K562 (cell line): ENCODE measurements around the gene SNCB. TPM values are rescaled to one million over a fixed set of nuclear protein-coding genes. Genes with fewer than 3 reads are reported as not detected.
A peak's percentile ranks its signal among the peaks of the same experiment; 100 is the strongest.

Source experiments
- CBX2 ChIP-seq: fragments of 200-600 bp; sonication (generic); IDR thresholded peaks from one replicate; pipeline ENCODE4 v1.6.1; 2012; ENCODE audit warnings: mild to moderate bottlenecking, low read length, inconsistent platforms; ENCODE audit not compliant: insufficient read depth, poor library complexity, severe bottlenecking
- CC2D1A ChIP-seq: fragments of 450-650 bp; IDR thresholded peaks from 2 replicates; pipeline ENCODE4 v1.6.1; 2017; ENCODE audit warnings: mild to moderate bottlenecking
- CTBP1 ChIP-seq: fragments of 450-650 bp; IDR thresholded peaks from 2 replicates; pipeline ENCODE4 v1.6.1; 2016; ENCODE audit warnings: borderline replicate concordance
- MYC ChIP-seq, 2 experiments: fragments of 250-450 bp in 1 of 2; sonication (Bioruptor Pico) in 1 of 2; IDR thresholded peaks; 2 replicates each; pipeline versions ENCODE4 v1.5.1 to v1.6.1; 2012 to 2021; ENCODE audit warnings: low read depth in 2 of 2, borderline replicate concordance in 1 of 2, improper control_type of control experiment in 1 of 2, low read length in 1 of 2, mild to moderate bottlenecking in 1 of 2, moderate library complexity in 1 of 2
- PURB ChIP-seq: sonication (generic); formaldehyde crosslinking; IDR thresholded peaks from 2 replicates; pipeline ENCODE4 v1.9.0; 2021; ENCODE audit warnings: low read depth, mild to moderate bottlenecking, missing genetic modification reagents
- RBM25 ChIP-seq: fragments of 200-400 bp; formaldehyde crosslinking; IDR thresholded peaks from 2 replicates; pipeline ENCODE4 v1.6.1; 2018; ENCODE audit warnings: low read length, low read depth, moderate library complexity; ENCODE audit not compliant: severe bottlenecking
- RBM34 ChIP-seq: fragments of 200-400 bp; formaldehyde crosslinking; IDR thresholded peaks from 2 replicates; pipeline ENCODE4 v1.6.1; 2018; ENCODE audit warnings: low read length, borderline replicate concordance; ENCODE audit not compliant: insufficient read depth
- SMARCA4 ChIP-seq: fragments of 450-650 bp; IDR thresholded peaks from 2 replicates; pipeline ENCODE4 v1.6.1; 2016
- YY1 ChIP-seq, 3 experiments: IDR thresholded peaks; 2 replicates each; pipeline ENCODE4 v1.6.1; 2011; ENCODE audit warnings: low read length in 2 of 3, mild to moderate bottlenecking in 2 of 3, moderate library complexity in 2 of 3, borderline replicate concordance in 1 of 3, control low read depth in 1 of 3, low read depth in 1 of 3; ENCODE audit not compliant: insufficient read depth in 3 of 3, insufficient replicate concordance in 2 of 3, control insufficient read depth in 1 of 3, insufficient read length in 1 of 3; ENCODE audit errors: extremely low read depth in 1 of 3
- ZC3H4 ChIP-seq: sonication (generic); formaldehyde crosslinking; IDR thresholded peaks from 2 replicates; pipeline ENCODE4 v1.9.0; 2021; ENCODE audit warnings: missing genetic modification reagents, borderline replicate concordance
- ZFP30 ChIP-seq: fragments of 250-450 bp; sonication (Bioruptor Pico); IDR thresholded peaks from 2 replicates; pipeline ENCODE4 v1.8.0; 2022; ENCODE audit warnings: moderate library complexity, mild to moderate bottlenecking, inconsistent platforms, borderline replicate concordance
- ZNF239 ChIP-seq: fragments of 250-450 bp; sonication (Bioruptor Pico); IDR thresholded peaks from 2 replicates; pipeline ENCODE4 v1.4.0; 2020; ENCODE audit warnings: mild to moderate bottlenecking
- polyA plus RNA-seq, 8 experiments: library from polyadenylated mRNA; depleted of rRNA in 4 of 8; stranded (reverse) in 5 of 8; unstranded in 3 of 8; fragments of >200 nt; fragmentation: Nextera tagmentation in 2 of 8; fragmentation: Illumina TruSeq in 1 of 8; extraction: Ambion mirVana in 2 of 8; extraction: Trizol in 1 of 8; gene quantifications; 2 replicates each; pipeline versions ENCODE4 v1.2.1 to v1.2.3, GENCODE V29; 2011 to 2014; ENCODE audit warnings: inconsistent platforms in 1 of 8, missing spikeins in 1 of 8
- total RNA-seq, 7 experiments: library from RNA; depleted of rRNA in 6 of 7; stranded (reverse); fragments of >200 nt in 6 of 7; fragmentation: Illumina TruSeq in 2 of 7; extraction: Trizol in 2 of 7; gene quantifications; 2 replicates each; pipeline versions ENCODE4 v1.2.1 to v1.2.3, GENCODE V29; 2011 to 2021; ENCODE audit warnings: low replicate concordance in 1 of 7
- TF ChIP-seq, protein P1 (sequence below), 3 experiments: IDR thresholded peaks in 2 of 3; conservative IDR thresholded peaks in 1 of 3; 2 replicates each; pipeline ENCODE4 v1.5.1; 2011 to 2012; ENCODE audit warnings: low read length in 3 of 3, mild to moderate bottlenecking in 3 of 3, control low read depth in 2 of 3, improper control_type of control experiment in 1 of 3, inconsistent platforms in 1 of 3, low read depth in 1 of 3, mixed read lengths in 1 of 3, moderate library complexity in 1 of 3; ENCODE audit not compliant: insufficient read depth in 2 of 3
- TF ChIP-seq, protein P2 (sequence below): sonication (generic); formaldehyde crosslinking; IDR thresholded peaks from 2 replicates; pipeline ENCODE4 v1.8.0; 2022; ENCODE audit warnings: mild to moderate bottlenecking, low read depth, missing genetic modification reagents
- TF ChIP-seq, protein P3 (sequence below), 2 experiments: IDR thresholded peaks; 2 replicates each; pipeline ENCODE4 v1.6.1; 2011; ENCODE audit warnings: borderline replicate concordance in 1 of 2, control low read depth in 1 of 2, low read depth in 1 of 2, low read length in 1 of 2, mild to moderate bottlenecking in 1 of 2, mixed read lengths in 1 of 2, moderate library complexity in 1 of 2; ENCODE audit not compliant: insufficient read depth in 1 of 2, insufficient read length in 1 of 2, poor library complexity in 1 of 2, severe bottlenecking in 1 of 2; ENCODE audit errors: extremely low read depth in 1 of 2
- TF ChIP-seq, protein P4 (sequence below): sonication (generic); formaldehyde crosslinking; IDR thresholded peaks from 2 replicates; pipeline ENCODE4 v1.9.0; 2022; ENCODE audit warnings: mild to moderate bottlenecking, missing genetic modification reagents
- TF ChIP-seq, protein P5 (sequence below): sonication (generic); formaldehyde crosslinking; IDR thresholded peaks from 2 replicates; pipeline ENCODE4 v1.8.0; 2022; ENCODE audit warnings: missing genetic modification reagents, mild to moderate bottlenecking, moderate library complexity, borderline replicate concordance
- TF ChIP-seq, protein P6 (sequence below): fragments of 450-650 bp; formaldehyde crosslinking; IDR thresholded peaks from 2 replicates; pipeline ENCODE4 v1.4.0; 2020; ENCODE audit warnings: mild to moderate bottlenecking
- TF ChIP-seq, protein P7 (sequence below): fragments of 250-450 bp; sonication (Bioruptor Pico); IDR thresholded peaks from 2 replicates; pipeline ENCODE4 v1.6.1; 2021; ENCODE audit warnings: mild to moderate bottlenecking

Gene SNCB
- total and polyA plus RNA-seq, 9 of the 15 experiments (the other 6 are each of a cell fraction or from before 2014, with no cell fraction given) = not detected

DNA sequence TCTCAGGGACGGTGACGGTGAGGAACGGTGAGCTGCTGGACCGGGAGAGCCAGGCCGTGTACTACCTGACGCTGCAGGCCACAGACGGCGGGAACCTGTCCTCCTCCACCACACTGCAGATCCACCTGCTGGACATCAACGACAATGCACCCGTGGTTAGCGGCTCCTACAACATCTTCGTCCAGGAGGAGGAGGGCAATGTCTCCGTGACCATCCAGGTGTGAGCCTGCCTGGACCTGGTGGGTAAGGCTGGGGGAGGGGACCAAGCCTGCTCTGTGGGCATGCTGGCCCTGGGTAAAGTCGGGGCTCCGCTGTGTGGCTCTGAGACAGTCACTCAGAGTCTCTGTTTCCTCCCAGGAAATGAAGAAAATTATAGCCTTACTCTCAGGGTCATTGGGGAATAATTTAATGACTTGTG, 51.9 kb downstream of the SNCB start (continued):
- no peak for TF ChIP-seq ZFP30
- TF ChIP-seq CC2D1A = no peak
- TF ChIP-seq, protein P1, sequence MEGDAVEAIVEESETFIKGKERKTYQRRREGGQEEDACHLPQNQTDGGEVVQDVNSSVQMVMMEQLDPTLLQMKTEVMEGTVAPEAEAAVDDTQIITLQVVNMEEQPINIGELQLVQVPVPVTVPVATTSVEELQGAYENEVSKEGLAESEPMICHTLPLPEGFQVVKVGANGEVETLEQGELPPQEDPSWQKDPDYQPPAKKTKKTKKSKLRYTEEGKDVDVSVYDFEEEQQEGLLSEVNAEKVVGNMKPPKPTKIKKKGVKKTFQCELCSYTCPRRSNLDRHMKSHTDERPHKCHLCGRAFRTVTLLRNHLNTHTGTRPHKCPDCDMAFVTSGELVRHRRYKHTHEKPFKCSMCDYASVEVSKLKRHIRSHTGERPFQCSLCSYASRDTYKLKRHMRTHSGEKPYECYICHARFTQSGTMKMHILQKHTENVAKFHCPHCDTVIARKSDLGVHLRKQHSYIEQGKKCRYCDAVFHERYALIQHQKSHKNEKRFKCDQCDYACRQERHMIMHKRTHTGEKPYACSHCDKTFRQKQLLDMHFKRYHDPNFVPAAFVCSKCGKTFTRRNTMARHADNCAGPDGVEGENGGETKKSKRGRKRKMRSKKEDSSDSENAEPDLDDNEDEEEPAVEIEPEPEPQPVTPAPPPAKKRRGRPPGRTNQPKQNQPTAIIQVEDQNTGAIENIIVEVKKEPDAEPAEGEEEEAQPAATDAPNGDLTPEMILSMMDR (IDR thresholded peaks at IDR 0.05 in 2 of 3, conservative IDR thresholded peaks at IDR 0.05 in 1 of 3; ENCODE audit: insufficient read depth in 2 of 3, low read depth in 1 of 3, low read length in 3 of 3) = peak; percentile 70 to 88 (median 82)
- TF ChIP-seq, protein P2, sequence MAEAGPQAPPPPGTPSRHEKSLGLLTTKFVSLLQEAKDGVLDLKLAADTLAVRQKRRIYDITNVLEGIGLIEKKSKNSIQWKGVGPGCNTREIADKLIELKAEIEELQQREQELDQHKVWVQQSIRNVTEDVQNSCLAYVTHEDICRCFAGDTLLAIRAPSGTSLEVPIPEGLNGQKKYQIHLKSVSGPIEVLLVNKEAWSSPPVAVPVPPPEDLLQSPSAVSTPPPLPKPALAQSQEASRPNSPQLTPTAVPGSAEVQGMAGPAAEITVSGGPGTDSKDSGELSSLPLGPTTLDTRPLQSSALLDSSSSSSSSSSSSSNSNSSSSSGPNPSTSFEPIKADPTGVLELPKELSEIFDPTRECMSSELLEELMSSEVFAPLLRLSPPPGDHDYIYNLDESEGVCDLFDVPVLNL = peak; percentile 82
- TF ChIP-seq ZC3H4 = no peak
- TF ChIP-seq, protein P3, sequence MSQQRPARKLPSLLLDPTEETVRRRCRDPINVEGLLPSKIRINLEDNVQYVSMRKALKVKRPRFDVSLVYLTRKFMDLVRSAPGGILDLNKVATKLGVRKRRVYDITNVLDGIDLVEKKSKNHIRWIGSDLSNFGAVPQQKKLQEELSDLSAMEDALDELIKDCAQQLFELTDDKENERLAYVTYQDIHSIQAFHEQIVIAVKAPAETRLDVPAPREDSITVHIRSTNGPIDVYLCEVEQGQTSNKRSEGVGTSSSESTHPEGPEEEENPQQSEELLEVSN (IDR thresholded peaks at IDR 0.05; ENCODE audit: borderline replicate concordance in 1 of 2, extremely low read depth in 1 of 2, insufficient read depth in 1 of 2, insufficient read length in 1 of 2, low read depth in 1 of 2, low read length in 1 of 2, poor library complexity in 1 of 2, severe bottlenecking in 1 of 2) = peak; percentile 91 to 92
- no peak for TF ChIP-seq ZNF239 (CRISPR knock-in tag)
- TF ChIP-seq, protein P4, sequence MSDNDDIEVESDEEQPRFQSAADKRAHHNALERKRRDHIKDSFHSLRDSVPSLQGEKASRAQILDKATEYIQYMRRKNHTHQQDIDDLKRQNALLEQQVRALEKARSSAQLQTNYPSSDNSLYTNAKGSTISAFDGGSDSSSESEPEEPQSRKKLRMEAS (CRISPR knock-in tag) = peak; percentile 40; the same call in 1 of the 2 replicates
- peak; percentile 76 for TF ChIP-seq CTBP1
- no peak for TF ChIP-seq SMARCA4
- TF ChIP-seq, protein P5, sequence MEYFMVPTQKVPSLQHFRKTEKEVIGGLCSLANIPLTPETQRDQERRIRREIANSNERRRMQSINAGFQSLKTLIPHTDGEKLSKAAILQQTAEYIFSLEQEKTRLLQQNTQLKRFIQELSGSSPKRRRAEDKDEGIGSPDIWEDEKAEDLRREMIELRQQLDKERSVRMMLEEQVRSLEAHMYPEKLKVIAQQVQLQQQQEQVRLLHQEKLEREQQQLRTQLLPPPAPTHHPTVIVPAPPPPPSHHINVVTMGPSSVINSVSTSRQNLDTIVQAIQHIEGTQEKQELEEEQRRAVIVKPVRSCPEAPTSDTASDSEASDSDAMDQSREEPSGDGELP (CRISPR knock-in tag) = peak; percentile 35; the same call in 1 of the 2 replicates
- no peak for TF ChIP-seq RBM34
- TF ChIP-seq CBX2 = no peak
- peak; percentile 20 for TF ChIP-seq RBM25
- 0 out of 2 replicates have a peak, but pooled peaks have one; percentile 34 for TF ChIP-seq MYC (IDR thresholded peaks at IDR 0.05; ENCODE audit: low read depth, low read length)
- no peak for TF ChIP-seq MYC (CRISPR knock-in tag; IDR thresholded peaks at IDR 0.05; ENCODE audit: borderline replicate concordance, low read depth)
- no peak for TF ChIP-seq PURB (CRISPR knock-in tag)
- TF ChIP-seq, protein P6, sequence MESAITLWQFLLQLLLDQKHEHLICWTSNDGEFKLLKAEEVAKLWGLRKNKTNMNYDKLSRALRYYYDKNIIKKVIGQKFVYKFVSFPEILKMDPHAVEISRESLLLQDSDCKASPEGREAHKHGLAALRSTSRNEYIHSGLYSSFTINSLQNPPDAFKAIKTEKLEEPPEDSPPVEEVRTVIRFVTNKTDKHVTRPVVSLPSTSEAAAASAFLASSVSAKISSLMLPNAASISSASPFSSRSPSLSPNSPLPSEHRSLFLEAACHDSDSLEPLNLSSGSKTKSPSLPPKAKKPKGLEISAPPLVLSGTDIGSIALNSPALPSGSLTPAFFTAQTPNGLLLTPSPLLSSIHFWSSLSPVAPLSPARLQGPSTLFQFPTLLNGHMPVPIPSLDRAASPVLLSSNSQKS (CRISPR knock-in tag) = no peak
- peak in 1 of 3 experiments; percentile 18 for TF ChIP-seq YY1 (IDR thresholded peaks at IDR 0.05; ENCODE audit: borderline replicate concordance in 1 of 3, control insufficient read depth in 1 of 3, extremely low read depth in 1 of 3, insufficient read depth in 3 of 3, insufficient read length in 1 of 3, insufficient replicate concordance in 2 of 3, low read depth in 1 of 3, low read length in 2 of 3)
- TF ChIP-seq, protein P7, sequence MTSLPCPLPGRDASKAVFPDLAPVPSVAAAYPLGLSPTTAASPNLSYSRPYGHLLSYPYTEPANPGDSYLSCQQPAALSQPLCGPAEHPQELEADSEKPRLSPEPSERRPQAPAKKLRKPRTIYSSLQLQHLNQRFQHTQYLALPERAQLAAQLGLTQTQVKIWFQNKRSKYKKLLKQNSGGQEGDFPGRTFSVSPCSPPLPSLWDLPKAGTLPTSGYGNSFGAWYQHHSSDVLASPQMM = no peak
